WTC11 (cell line): ENCODE results near the gene DCAF10. TPM values are rescaled to one million over a fixed set of nuclear protein-coding genes. Genes with fewer than 3 reads are reported as not detected.

Experiments
- ATAC-seq: fragments of 200-7000 bp; cut with Tn5 transposase; 2 replicates; pipeline ENCODE4 v1.10.0; 2021; ENCODE audit warnings: mild to moderate bottlenecking, moderate library complexity
- CTCF ChIA-PET: fragments of 300-600 bp; sonication (Branson Sonifier 250); formaldehyde crosslinking; loops from one replicate; lab custom pipeline; 2021; ENCODE audit warnings: antibody characterized with exemption; lab: Charles Lee
- POLR2A ChIA-PET: fragments of 350-600 bp; sonication (Branson Sonifier 250); formaldehyde crosslinking; loops from one replicate; lab custom pipeline; 2021; ENCODE audit warnings: antibody characterized with exemption; lab: Charles Lee
- DNase-seq: peaks from one replicate; pipeline ENCODE4 v3.0.0; 2021; ENCODE audit warnings: low spot score
- H3K27ac Mint-ChIP-seq: 2 replicates; pipeline ENCODE4 v1.8.0; 2021; ENCODE audit warnings: mixed read lengths
- H3K27me3 Mint-ChIP-seq: 2 replicates; pipeline ENCODE4 v1.8.0; 2021; ENCODE audit warnings: low read depth, mild to moderate bottlenecking, moderate library complexity, mixed read lengths
- H3K36me3 Mint-ChIP-seq: 2 replicates; pipeline ENCODE4 v1.8.0; 2021; ENCODE audit warnings: mixed read lengths
- H3K4me1 Mint-ChIP-seq: 2 replicates; pipeline ENCODE4 v1.8.0; 2022; ENCODE audit warnings: mixed read lengths
- H3K4me3 Mint-ChIP-seq: 2 replicates; pipeline ENCODE4 v1.8.0; 2021; ENCODE audit warnings: mild to moderate bottlenecking, moderate library complexity, mixed read lengths
- H3K9me3 Mint-ChIP-seq: 2 replicates; pipeline ENCODE4 v1.8.0; 2021; ENCODE audit warnings: mixed read lengths
- CBFB ChIP-seq: sonication (generic); formaldehyde crosslinking; IDR thresholded peaks from 2 replicates; pipeline ENCODE4 v1.8.1; 2022; ENCODE audit warnings: mild to moderate bottlenecking, low read depth, missing genetic modification reagents
- ELF4 ChIP-seq: sonication (generic); formaldehyde crosslinking; IDR thresholded peaks from 2 replicates; pipeline ENCODE4 v1.8.1; 2022; ENCODE audit warnings: low read depth, mild to moderate bottlenecking, moderate library complexity, missing genetic modification reagents
- EMX1 ChIP-seq: fragments of 250-450 bp; sonication (Bioruptor Pico); IDR thresholded peaks from 2 replicates; pipeline ENCODE4 v1.8.0; 2021; ENCODE audit warnings: mild to moderate bottlenecking
- FOXK1 ChIP-seq: sonication (generic); formaldehyde crosslinking; IDR thresholded peaks from 2 replicates; pipeline ENCODE4 v1.8.0; 2022; ENCODE audit warnings: mild to moderate bottlenecking, moderate library complexity, missing genetic modification reagents
- GRHL2 ChIP-seq: fragments of 250-450 bp; sonication (Bioruptor Pico); IDR thresholded peaks from 2 replicates; pipeline ENCODE4 v1.8.0; 2022; ENCODE audit warnings: mild to moderate bottlenecking, moderate library complexity; ENCODE audit not compliant: insufficient replicate concordance, severe bottlenecking
- IRF2 ChIP-seq: sonication (generic); formaldehyde crosslinking; IDR thresholded peaks from 2 replicates; pipeline ENCODE4 v1.8.0; 2022; ENCODE audit warnings: low read depth, missing genetic modification reagents, borderline replicate concordance
- JUN ChIP-seq: sonication (generic); formaldehyde crosslinking; IDR thresholded peaks from 2 replicates; pipeline ENCODE4 v1.8.0; 2023; ENCODE audit warnings: mild to moderate bottlenecking, missing genetic modification reagents
- MYBL2 ChIP-seq: sonication (generic); formaldehyde crosslinking; IDR thresholded peaks from 2 replicates; pipeline ENCODE4 v1.8.1; 2023; ENCODE audit warnings: mild to moderate bottlenecking, moderate library complexity, missing genetic modification reagents
- NFYB ChIP-seq: sonication (generic); formaldehyde crosslinking; conservative IDR thresholded peaks from 2 replicates; pipeline ENCODE4 v1.8.0; 2022; ENCODE audit warnings: low read depth, missing genetic modification reagents
- NR2C2 ChIP-seq: sonication (generic); formaldehyde crosslinking; IDR thresholded peaks from 2 replicates; pipeline ENCODE4 v1.8.0; 2022; ENCODE audit warnings: mild to moderate bottlenecking, missing genetic modification reagents
- RORB ChIP-seq: fragments of 250-450 bp; sonication (Bioruptor Pico); IDR thresholded peaks from 2 replicates; pipeline ENCODE4 v1.9.0; 2021; ENCODE audit warnings: mild to moderate bottlenecking
- SMAD4 ChIP-seq: sonication (generic); formaldehyde crosslinking; IDR thresholded peaks from 2 replicates; pipeline ENCODE4 v1.8.0; 2022; ENCODE audit warnings: mild to moderate bottlenecking, missing genetic modification reagents
- ZBTB21 ChIP-seq: sonication (generic); formaldehyde crosslinking; IDR thresholded peaks from 2 replicates; pipeline ENCODE4 v1.8.1; 2023; ENCODE audit warnings: mild to moderate bottlenecking, missing genetic modification reagents, borderline replicate concordance
- ZNF232 ChIP-seq: sonication (generic); formaldehyde crosslinking; IDR thresholded peaks from 2 replicates; pipeline ENCODE4 v1.8.0; 2022; ENCODE audit warnings: mild to moderate bottlenecking, missing genetic modification reagents
- ZNF423 ChIP-seq: fragments of 250-450 bp; sonication (Bioruptor Pico); IDR thresholded peaks from 2 replicates; pipeline ENCODE4 v2.1.2; 2022; ENCODE audit warnings: mild to moderate bottlenecking, moderate library complexity
- total RNA-seq: library from RNA; stranded (reverse); gene quantifications from 3 replicates; pipeline ENCODE4 v1.2.3, GENCODE V29; 2021
- TF ChIP-seq, protein P1 (sequence below): sonication (generic); formaldehyde crosslinking; IDR thresholded peaks from 2 replicates; pipeline ENCODE4 v1.8.1; 2023; ENCODE audit warnings: mild to moderate bottlenecking, missing genetic modification reagents, borderline replicate concordance
- TF ChIP-seq, protein P2 (sequence below): sonication (generic); formaldehyde crosslinking; IDR thresholded peaks from 2 replicates; pipeline ENCODE4 v1.8.0; 2022; ENCODE audit warnings: mild to moderate bottlenecking, missing genetic modification reagents
- TF ChIP-seq, protein P3 (sequence below): sonication (generic); formaldehyde crosslinking; conservative IDR thresholded peaks from 2 replicates; pipeline ENCODE4 v1.8.1; 2022; ENCODE audit warnings: mild to moderate bottlenecking, missing genetic modification reagents
- TF ChIP-seq, protein P4 (sequence below): sonication (generic); formaldehyde crosslinking; IDR thresholded peaks from 2 replicates; pipeline ENCODE4 v1.8.1; 2023; ENCODE audit warnings: mild to moderate bottlenecking, missing genetic modification reagents, moderate library complexity
- TF ChIP-seq, protein P5 (sequence below): sonication (generic); formaldehyde crosslinking; IDR thresholded peaks from 2 replicates; pipeline ENCODE4 v1.8.0; 2022; ENCODE audit warnings: mild to moderate bottlenecking, missing genetic modification reagents
- TF ChIP-seq, protein P6 (sequence below): sonication (generic); formaldehyde crosslinking; IDR thresholded peaks from 2 replicates; pipeline ENCODE4 v1.8.1; 2023; ENCODE audit warnings: mild to moderate bottlenecking, missing genetic modification reagents
- TF ChIP-seq, protein P7 (sequence below): fragments of 250-450 bp; sonication (Bioruptor Pico); IDR thresholded peaks from 2 replicates; pipeline ENCODE4 v1.9.0; 2021; ENCODE audit warnings: moderate library complexity, mild to moderate bottlenecking, inconsistent platforms, borderline replicate concordance

Gene DCAF10
- total RNA-seq, 1 experiment from 2014 or later: 11.7 TPM

DNA sequence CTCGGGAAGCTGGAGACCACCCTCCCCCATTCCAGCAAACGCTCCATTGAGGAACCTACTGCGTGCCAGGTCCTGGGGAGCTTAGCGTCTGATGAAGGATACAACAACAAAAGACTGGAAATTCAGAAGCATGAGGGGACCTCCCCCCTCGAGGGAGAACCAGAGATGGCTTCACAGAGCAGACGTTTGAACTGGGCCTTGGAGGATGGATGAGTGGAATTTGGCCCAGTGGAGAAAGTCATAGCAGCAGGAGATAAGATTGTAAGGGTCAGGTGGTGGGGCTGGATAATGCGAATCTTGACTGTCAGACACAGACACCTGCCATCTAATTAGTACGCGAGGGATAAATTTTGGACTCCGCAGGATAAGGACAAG is 104.5 kb downstream of the DCAF10 start:
- Mint-ChIP-seq H3K4me1 (peaks cover 18% of the 10 kb centered on the region), H3K9me3 (no peaks in the 10 kb centered on the region), H3K36me3 (peaks cover 3% of the 10 kb centered on the region), H3K4me3 (peak overlapping the region; percentile 79), H3K27ac (no peak overlapping the region), H3K27me3 (peaks cover 8% of the 10 kb centered on the region; the same call in 1 of the 2 replicates)
- CTCF ChIA-PET: interaction anchor here (1.1 to 3.6 kb wide), 3 partner anchors 8 to 359 kb away, joined by 3 to 22 read pairs (median 3); no protein-coding TSS in a partner anchor
- DNase-seq: no peak
- no peak for ATAC-seq
- POLR2A ChIA-PET: no interaction called here
- TF ChIP-seq JUN (CRISPR knock-in tag) (no peak), ZNF232 (CRISPR knock-in tag) (no peak), ZNF423 (CRISPR knock-in tag) (no peak), ZBTB21 (CRISPR knock-in tag) (no peak), EMX1 (CRISPR knock-in tag) (no peak), FOXK1 (no peak), NR2C2 (CRISPR knock-in tag) (no peak), GRHL2 (CRISPR knock-in tag) (no peak), ELF4 (CRISPR knock-in tag) (no peak), MYBL2 (no peak), CBFB (CRISPR knock-in tag) (no peak)
- TF ChIP-seq, protein P1, sequence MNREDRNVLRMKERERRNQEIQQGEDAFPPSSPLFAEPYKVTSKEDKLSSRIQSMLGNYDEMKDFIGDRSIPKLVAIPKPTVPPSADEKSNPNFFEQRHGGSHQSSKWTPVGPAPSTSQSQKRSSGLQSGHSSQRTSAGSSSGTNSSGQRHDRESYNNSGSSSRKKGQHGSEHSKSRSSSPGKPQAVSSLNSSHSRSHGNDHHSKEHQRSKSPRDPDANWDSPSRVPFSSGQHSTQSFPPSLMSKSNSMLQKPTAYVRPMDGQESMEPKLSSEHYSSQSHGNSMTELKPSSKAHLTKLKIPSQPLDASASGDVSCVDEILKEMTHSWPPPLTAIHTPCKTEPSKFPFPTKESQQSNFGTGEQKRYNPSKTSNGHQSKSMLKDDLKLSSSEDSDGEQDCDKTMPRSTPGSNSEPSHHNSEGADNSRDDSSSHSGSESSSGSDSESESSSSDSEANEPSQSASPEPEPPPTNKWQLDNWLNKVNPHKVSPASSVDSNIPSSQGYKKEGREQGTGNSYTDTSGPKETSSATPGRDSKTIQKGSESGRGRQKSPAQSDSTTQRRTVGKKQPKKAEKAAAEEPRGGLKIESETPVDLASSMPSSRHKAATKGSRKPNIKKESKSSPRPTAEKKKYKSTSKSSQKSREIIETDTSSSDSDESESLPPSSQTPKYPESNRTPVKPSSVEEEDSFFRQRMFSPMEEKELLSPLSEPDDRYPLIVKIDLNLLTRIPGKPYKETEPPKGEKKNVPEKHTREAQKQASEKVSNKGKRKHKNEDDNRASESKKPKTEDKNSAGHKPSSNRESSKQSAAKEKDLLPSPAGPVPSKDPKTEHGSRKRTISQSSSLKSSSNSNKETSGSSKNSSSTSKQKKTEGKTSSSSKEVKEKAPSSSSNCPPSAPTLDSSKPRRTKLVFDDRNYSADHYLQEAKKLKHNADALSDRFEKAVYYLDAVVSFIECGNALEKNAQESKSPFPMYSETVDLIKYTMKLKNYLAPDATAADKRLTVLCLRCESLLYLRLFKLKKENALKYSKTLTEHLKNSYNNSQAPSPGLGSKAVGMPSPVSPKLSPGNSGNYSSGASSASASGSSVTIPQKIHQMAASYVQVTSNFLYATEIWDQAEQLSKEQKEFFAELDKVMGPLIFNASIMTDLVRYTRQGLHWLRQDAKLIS (CRISPR knock-in tag): no peak
- TF ChIP-seq, protein P2, sequence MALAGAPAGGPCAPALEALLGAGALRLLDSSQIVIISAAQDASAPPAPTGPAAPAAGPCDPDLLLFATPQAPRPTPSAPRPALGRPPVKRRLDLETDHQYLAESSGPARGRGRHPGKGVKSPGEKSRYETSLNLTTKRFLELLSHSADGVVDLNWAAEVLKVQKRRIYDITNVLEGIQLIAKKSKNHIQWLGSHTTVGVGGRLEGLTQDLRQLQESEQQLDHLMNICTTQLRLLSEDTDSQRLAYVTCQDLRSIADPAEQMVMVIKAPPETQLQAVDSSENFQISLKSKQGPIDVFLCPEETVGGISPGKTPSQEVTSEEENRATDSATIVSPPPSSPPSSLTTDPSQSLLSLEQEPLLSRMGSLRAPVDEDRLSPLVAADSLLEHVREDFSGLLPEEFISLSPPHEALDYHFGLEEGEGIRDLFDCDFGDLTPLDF: no peak
- TF ChIP-seq, protein P3, sequence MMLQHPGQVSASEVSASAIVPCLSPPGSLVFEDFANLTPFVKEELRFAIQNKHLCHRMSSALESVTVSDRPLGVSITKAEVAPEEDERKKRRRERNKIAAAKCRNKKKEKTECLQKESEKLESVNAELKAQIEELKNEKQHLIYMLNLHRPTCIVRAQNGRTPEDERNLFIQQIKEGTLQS (CRISPR knock-in tag): no peak
- TF ChIP-seq, protein P4, sequence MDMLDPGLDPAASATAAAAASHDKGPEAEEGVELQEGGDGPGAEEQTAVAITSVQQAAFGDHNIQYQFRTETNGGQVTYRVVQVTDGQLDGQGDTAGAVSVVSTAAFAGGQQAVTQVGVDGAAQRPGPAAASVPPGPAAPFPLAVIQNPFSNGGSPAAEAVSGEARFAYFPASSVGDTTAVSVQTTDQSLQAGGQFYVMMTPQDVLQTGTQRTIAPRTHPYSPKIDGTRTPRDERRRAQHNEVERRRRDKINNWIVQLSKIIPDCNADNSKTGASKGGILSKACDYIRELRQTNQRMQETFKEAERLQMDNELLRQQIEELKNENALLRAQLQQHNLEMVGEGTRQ (CRISPR knock-in tag): no peak
- TF ChIP-seq, protein P5, sequence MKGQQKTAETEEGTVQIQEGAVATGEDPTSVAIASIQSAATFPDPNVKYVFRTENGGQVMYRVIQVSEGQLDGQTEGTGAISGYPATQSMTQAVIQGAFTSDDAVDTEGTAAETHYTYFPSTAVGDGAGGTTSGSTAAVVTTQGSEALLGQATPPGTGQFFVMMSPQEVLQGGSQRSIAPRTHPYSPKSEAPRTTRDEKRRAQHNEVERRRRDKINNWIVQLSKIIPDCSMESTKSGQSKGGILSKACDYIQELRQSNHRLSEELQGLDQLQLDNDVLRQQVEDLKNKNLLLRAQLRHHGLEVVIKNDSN (CRISPR knock-in tag): no peak

DNA sequence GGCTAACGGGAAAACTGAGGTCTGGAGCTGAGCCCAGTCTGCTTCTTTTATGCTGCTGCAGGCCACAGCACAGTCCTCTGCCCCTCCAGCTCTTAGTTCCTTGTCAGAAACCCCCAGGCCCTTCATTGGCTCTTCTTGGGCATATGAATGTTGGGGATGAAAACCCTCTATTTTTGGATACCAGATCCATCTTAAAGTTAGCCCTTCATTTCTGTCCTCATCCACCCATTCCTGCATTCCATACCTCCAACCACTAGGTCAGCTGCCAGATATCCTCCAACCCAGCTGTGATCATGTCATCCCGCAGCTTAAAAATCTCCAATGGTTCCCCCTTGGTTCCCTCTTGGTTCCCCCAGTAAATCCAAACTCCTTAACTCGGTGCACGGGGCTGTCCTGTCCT is 105.2 kb downstream of the DCAF10 start:
- Mint-ChIP-seq H3K4me1 (peaks cover 18% of the 10 kb centered on the region), H3K36me3 (peaks cover under 1% of the 10 kb centered on the region; the same call in 1 of the 2 replicates), H3K9me3 (no peaks in the 10 kb centered on the region), H3K4me3 (no peak overlapping the region; the same call in 1 of the 2 replicates), H3K27ac (no peak overlapping the region), H3K27me3 (peaks cover 8% of the 10 kb centered on the region; the same call in 1 of the 2 replicates)
- no peak for DNase-seq
- ChIA-PET POLR2A (no interaction called here), CTCF (interaction anchor here (1.1 to 3.6 kb wide), 2 partner anchors 8 to 358 kb away, joined by 3 to 22 read pairs; no protein-coding TSS in a partner anchor)
- ATAC-seq: no peak
- no peak for TF ChIP-seq SMAD4 (CRISPR knock-in tag)
- TF ChIP-seq, protein P6, sequence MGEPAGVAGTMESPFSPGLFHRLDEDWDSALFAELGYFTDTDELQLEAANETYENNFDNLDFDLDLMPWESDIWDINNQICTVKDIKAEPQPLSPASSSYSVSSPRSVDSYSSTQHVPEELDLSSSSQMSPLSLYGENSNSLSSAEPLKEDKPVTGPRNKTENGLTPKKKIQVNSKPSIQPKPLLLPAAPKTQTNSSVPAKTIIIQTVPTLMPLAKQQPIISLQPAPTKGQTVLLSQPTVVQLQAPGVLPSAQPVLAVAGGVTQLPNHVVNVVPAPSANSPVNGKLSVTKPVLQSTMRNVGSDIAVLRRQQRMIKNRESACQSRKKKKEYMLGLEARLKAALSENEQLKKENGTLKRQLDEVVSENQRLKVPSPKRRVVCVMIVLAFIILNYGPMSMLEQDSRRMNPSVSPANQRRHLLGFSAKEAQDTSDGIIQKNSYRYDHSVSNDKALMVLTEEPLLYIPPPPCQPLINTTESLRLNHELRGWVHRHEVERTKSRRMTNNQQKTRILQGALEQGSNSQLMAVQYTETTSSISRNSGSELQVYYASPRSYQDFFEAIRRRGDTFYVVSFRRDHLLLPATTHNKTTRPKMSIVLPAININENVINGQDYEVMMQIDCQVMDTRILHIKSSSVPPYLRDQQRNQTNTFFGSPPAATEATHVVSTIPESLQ (CRISPR knock-in tag): no peak
- no peak for TF ChIP-seq RORB (CRISPR knock-in tag)
- no peak for TF ChIP-seq EMX1 (CRISPR knock-in tag)
- no peak for TF ChIP-seq NFYB
- TF ChIP-seq, protein P1 (CRISPR knock-in tag): no peak
- TF ChIP-seq, protein P7, sequence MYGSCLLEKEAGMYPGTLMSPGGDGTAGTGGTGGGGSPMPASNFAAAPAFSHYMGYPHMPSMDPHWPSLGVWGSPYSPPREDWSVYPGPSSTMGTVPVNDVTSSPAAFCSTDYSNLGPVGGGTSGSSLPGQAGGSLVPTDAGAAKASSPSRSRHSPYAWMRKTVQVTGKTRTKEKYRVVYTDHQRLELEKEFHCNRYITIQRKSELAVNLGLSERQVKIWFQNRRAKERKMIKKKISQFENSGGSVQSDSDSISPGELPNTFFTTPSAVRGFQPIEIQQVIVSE (CRISPR knock-in tag): no peak
- no peak for TF ChIP-seq IRF2 (CRISPR knock-in tag)
